GM23338 (cell line): Measurements from ENCODE around the gene ARID1B. TPM values are rescaled to one million over a fixed set of nuclear protein-coding genes. Genes with fewer than 3 reads are reported as not detected.

ENCODE experiments used
- ATAC-seq: fragments of 200-7000 bp; cut with Tn5 transposase; 3 replicates; pipeline ENCODE4 v1.9.1; 2020
- DNase-seq: peaks from one replicate; pipeline ENCODE4 v3.0.0-alpha.2; 2015; ENCODE audit warnings: low spot score
- H2AFZ ChIP-seq: fragments of 200-600 bp; sonication (generic); 2 replicates; pipeline ENCODE4 v1.8.0; 2016; ENCODE audit warnings: antibody characterized with exemption, mild to moderate bottlenecking, moderate library complexity
- H3F3A ChIP-seq: fragments of 200-600 bp; sonication (generic); replicated peaks from 2 replicates; pipeline ENCODE4 v1.8.0; 2017; ENCODE audit warnings: antibody characterized with exemption, mixed run types, low read depth
- H3K27ac ChIP-seq: fragments of 200-600 bp; sonication (generic); 2 replicates; pipeline ENCODE4 v1.6.1; 2016; ENCODE audit warnings: low read depth
- H3K27me3 ChIP-seq: fragments of 200-600 bp; sonication (generic); 2 replicates; pipeline ENCODE4 v1.8.0; 2016; ENCODE audit warnings: mild to moderate bottlenecking, mixed run types, moderate library complexity; ENCODE audit not compliant: insufficient read depth
- H3K36me3 ChIP-seq: fragments of 200-600 bp; sonication (generic); 2 replicates; pipeline ENCODE4 v1.8.0; 2016; ENCODE audit warnings: mild to moderate bottlenecking; ENCODE audit not compliant: insufficient read depth
- H3K4me1 ChIP-seq: fragments of 200-600 bp; sonication (generic); 2 replicates; pipeline ENCODE4 v1.8.0; 2016; ENCODE audit warnings: mild to moderate bottlenecking, moderate library complexity; ENCODE audit not compliant: insufficient read depth
- H3K4me2 ChIP-seq: fragments of 200-600 bp; sonication (generic); 2 replicates; pipeline ENCODE4 v1.7.1; 2017; ENCODE audit warnings: mixed run types
- H3K4me3 ChIP-seq: fragments of 200-600 bp; sonication (generic); 2 replicates; pipeline ENCODE4 v1.6.1; 2016; ENCODE audit warnings: mixed run types
- H3K79me2 ChIP-seq: fragments of 200-600 bp; sonication (generic); replicated peaks from 2 replicates; pipeline ENCODE4 v1.8.0; 2017; ENCODE audit warnings: mild to moderate bottlenecking; ENCODE audit not compliant: insufficient read depth
- H3K9me2 ChIP-seq: fragments of 200-600 bp; sonication (generic); 2 replicates; pipeline ENCODE4 v1.8.0; 2017; ENCODE audit not compliant: insufficient read depth
- H4K20me1 ChIP-seq: fragments of 200-600 bp; sonication (generic); replicated peaks from 2 replicates; pipeline ENCODE4 v1.8.0; 2017; ENCODE audit warnings: mild to moderate bottlenecking; ENCODE audit not compliant: insufficient read depth
- H3K27ac Mint-ChIP-seq: 2 replicates; pipeline ENCODE4 v1.8.0; 2020; ENCODE audit warnings: inconsistent platforms, mild to moderate bottlenecking, moderate library complexity, mixed read lengths
- H3K27me3 Mint-ChIP-seq: 3 replicates; pipeline ENCODE4 v1.8.0; 2022; ENCODE audit warnings: low read depth, mild to moderate bottlenecking, moderate library complexity, mixed read lengths, inconsistent platforms; ENCODE audit not compliant: insufficient read depth, poor library complexity
- H3K36me3 Mint-ChIP-seq: 3 replicates; pipeline ENCODE4 v1.8.0; 2021; ENCODE audit warnings: low read depth, mild to moderate bottlenecking, inconsistent platforms, moderate library complexity, mixed read lengths
- H3K4me1 Mint-ChIP-seq: 3 replicates; pipeline ENCODE4 v1.8.0; 2020; ENCODE audit warnings: mild to moderate bottlenecking, inconsistent platforms, mixed read lengths
- H3K4me3 Mint-ChIP-seq: 3 replicates; pipeline ENCODE4 v1.8.0; 2021; ENCODE audit warnings: moderate library complexity, mild to moderate bottlenecking, inconsistent platforms, mixed read lengths
- H3K9me3 Mint-ChIP-seq: 3 replicates; pipeline ENCODE4 v1.8.0; 2020; ENCODE audit warnings: moderate library complexity, mild to moderate bottlenecking, inconsistent platforms, mixed read lengths
- CREB1 ChIP-seq: fragments of 250-450 bp; sonication (Bioruptor Pico); IDR thresholded peaks from 2 replicates; pipeline ENCODE4 v1.5.0; 2020; ENCODE audit warnings: low read depth, mild to moderate bottlenecking, moderate library complexity
- CTCF ChIP-seq, 2 experiments: fragments of 200-600 bp in 1 of 2; sonication (generic) in 1 of 2; conservative IDR thresholded peaks; 2 replicates each; pipeline versions ENCODE4 v1.5.1 to v1.6.1; 2016 to 2017; ENCODE audit warnings: antibody characterized with exemption in 2 of 2, low read depth in 2 of 2, mild to moderate bottlenecking in 2 of 2, moderate library complexity in 1 of 2
- ETS1 ChIP-seq: IDR thresholded peaks from 2 replicates; pipeline ENCODE4 v1.6.1; 2016; ENCODE audit warnings: antibody characterized with exemption
- EZH2 ChIP-seq: fragments of 200-600 bp; sonication (generic); IDR thresholded peaks from one replicate; pipeline ENCODE4 v1.8.0; 2017; ENCODE audit warnings: antibody characterized with exemption, mild to moderate bottlenecking, low read depth; ENCODE audit not compliant: unreplicated experiment
- EZH2phosphoT487 ChIP-seq: fragments of 200-600 bp; sonication (generic); IDR thresholded peaks from one replicate; pipeline ENCODE4 v1.8.1; 2018; ENCODE audit warnings: antibody characterized with exemption; ENCODE audit not compliant: unreplicated experiment
- JUNB ChIP-seq: IDR thresholded peaks from one replicate; pipeline ENCODE4 v1.6.1; 2016; ENCODE audit warnings: antibody characterized with exemption; ENCODE audit not compliant: unreplicated experiment
- NANOG ChIP-seq: IDR thresholded peaks from 2 replicates; pipeline ENCODE4 v1.6.1; 2016; ENCODE audit warnings: antibody characterized with exemption, borderline replicate concordance
- POLR2AphosphoS5 ChIP-seq: IDR thresholded peaks from 2 replicates; pipeline ENCODE4 v1.6.1; 2016; ENCODE audit warnings: antibody characterized with exemption, low read depth
- REST ChIP-seq: IDR thresholded peaks from one replicate; pipeline ENCODE4 v1.6.1; 2018; ENCODE audit warnings: antibody characterized with exemption; ENCODE audit not compliant: unreplicated experiment
- STAT1 ChIP-seq: IDR thresholded peaks from one replicate; pipeline ENCODE4 v1.6.1; 2016; ENCODE audit warnings: antibody characterized with exemption; ENCODE audit not compliant: unreplicated experiment
- ZNF114 ChIP-seq: fragments of 250-450 bp; sonication (Bioruptor Pico); IDR thresholded peaks from 2 replicates; pipeline ENCODE4 v1.5.0; 2020; ENCODE audit warnings: mild to moderate bottlenecking, moderate library complexity
- ZNF331 ChIP-seq: fragments of 250-450 bp; sonication (Bioruptor Pico); IDR thresholded peaks from 2 replicates; pipeline ENCODE4 v1.5.0; 2020; ENCODE audit warnings: low read depth, mild to moderate bottlenecking, moderate library complexity
- ZNF462 ChIP-seq: fragments of 250-450 bp; sonication (Bioruptor Pico); IDR thresholded peaks from 2 replicates; pipeline ENCODE4 v1.5.0; 2020; ENCODE audit warnings: mild to moderate bottlenecking, moderate library complexity
- polyA plus RNA-seq: library from polyadenylated mRNA; unstranded; fragments of >200 nt; fragmentation: Nextera tagmentation; extraction: Ambion mirVana; gene quantifications from 2 replicates; pipeline ENCODE4 v1.2.1, GENCODE V29; 2016
- total RNA-seq: library from RNA; depleted of rRNA; stranded (reverse); fragments of >200 nt; shearing (Covaris generic); gene quantifications from 2 replicates; pipeline ENCODE4 v1.2.3, GENCODE V29; 2014

Gene ARID1B
- total and polyA plus RNA-seq, 2 experiments from 2014 or later = 59.3 to 72.2 TPM

- no peaks in the 10 kb centered on the region for H3K36me3 ChIP-seq
- Mint-ChIP-seq H3K27ac (no peak overlapping the region), H3K4me3 (no peak overlapping the region), H3K4me1 (peaks cover 83% of the 10 kb centered on the region), H3K36me3 (no peaks in the 10 kb centered on the region), H3K27me3 (peaks cover 9% of the 10 kb centered on the region), H3K9me3 (no peaks in the 10 kb centered on the region)
- H2AFZ ChIP-seq = no peak overlapping the region
- H3K79me2 ChIP-seq = peaks cover 100% of the 10 kb centered on the region
- no peak overlapping the region for H3K27ac ChIP-seq
- ATAC-seq (peak; percentile 59), DNase-seq (peak; percentile 51)
- H3K4me1 ChIP-seq = peaks cover 83% of the 10 kb centered on the region
- TF ChIP-seq ZNF114 (no peak), ETS1 (no peak), JUNB (no peak), STAT1 (no peak), CTCF (conservative IDR thresholded peaks at IDR 0.05; ENCODE audit: low read depth in 2 of 2) (no peak), REST (no peak), POLR2AphosphoS5 (no peak), ZNF331 (CRISPR knock-in tag) (no peak), EZH2 (no peak), EZH2phosphoT487 (no peak), NANOG (no peak), ZNF462 (no peak), CREB1 (CRISPR knock-in tag) (no peak)
- H3K4me3 ChIP-seq = no peak overlapping the region
- H3K27me3 ChIP-seq = no peaks in the 10 kb centered on the region
- no peaks in the 10 kb centered on the region for H3K9me2 ChIP-seq
- H4K20me1 ChIP-seq = peaks cover 26% of the 10 kb centered on the region
- no peaks in the 10 kb centered on the region for H3F3A ChIP-seq
- peak overlapping the region; percentile 25; the same call in 1 of the 2 replicates for H3K4me2 ChIP-seq
Measured at GRCh38 chr6:156883497-156884252, 106.5 kb downstream of the ARID1B start.
